NOMO-1 (cell line): ENCODE results near the gene IGLL5.
"Not testable (repeated sequence)": the region's sequence is repeated elsewhere in the genome, so short reads cannot be mapped to it uniquely, and the experiment has no call there.

Source experiments
- DNase-seq, 2 experiments: peaks; one replicate each; lab custom pipeline; 2025; ENCODE audit not compliant: unreplicated experiment in 2 of 2; lab: John Stamatoyannopoulos, UW

The IGLL5 gene

GRCh38 chr22:22912135-22912987 lies 24.7 kb downstream of the IGLL5 start:
- no peak for DNase-seq

DNA sequence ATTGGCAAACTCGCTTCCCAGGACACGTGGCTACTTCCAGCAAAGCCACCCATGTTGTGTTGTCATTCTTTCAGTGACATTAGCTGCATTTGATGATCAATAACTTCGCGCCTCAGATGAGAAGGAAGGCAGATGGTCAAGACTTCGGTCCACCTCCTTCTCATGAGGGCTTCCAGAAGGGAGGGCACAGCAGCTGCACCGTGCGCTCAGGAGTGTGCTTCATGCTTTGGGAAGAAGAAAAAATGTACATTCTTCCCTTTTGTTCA lies 25.3 kb downstream of the IGLL5 start:
- no peak for DNase-seq

- no peak for DNase-seq
Measured at GRCh38 chr22:22913989-22914388, 26.4 kb downstream of the IGLL5 start.

GRCh38 chr22:22914726-22915669 lies 27.4 kb downstream of the IGLL5 start:
- DNase-seq = no peak

DNA sequence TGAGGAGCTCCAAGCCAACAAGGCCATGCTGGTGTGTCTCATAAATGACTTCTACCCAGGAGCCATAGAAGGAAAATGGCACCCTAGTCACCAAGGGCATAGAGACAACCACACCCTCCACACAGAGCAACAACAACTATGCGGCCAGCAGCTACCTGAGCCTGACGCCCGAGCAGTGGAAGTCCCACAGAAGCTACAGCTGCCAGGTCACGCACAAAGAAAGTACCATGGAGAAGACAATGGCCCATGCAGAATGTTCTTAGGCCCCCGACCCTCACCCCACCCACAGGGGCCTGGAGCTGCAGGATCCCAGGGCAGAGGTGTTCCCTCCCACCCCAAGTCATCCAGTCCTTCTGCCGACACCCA lies 28.0 kb downstream of the IGLL5 start:
- no peak for DNase-seq

DNA sequence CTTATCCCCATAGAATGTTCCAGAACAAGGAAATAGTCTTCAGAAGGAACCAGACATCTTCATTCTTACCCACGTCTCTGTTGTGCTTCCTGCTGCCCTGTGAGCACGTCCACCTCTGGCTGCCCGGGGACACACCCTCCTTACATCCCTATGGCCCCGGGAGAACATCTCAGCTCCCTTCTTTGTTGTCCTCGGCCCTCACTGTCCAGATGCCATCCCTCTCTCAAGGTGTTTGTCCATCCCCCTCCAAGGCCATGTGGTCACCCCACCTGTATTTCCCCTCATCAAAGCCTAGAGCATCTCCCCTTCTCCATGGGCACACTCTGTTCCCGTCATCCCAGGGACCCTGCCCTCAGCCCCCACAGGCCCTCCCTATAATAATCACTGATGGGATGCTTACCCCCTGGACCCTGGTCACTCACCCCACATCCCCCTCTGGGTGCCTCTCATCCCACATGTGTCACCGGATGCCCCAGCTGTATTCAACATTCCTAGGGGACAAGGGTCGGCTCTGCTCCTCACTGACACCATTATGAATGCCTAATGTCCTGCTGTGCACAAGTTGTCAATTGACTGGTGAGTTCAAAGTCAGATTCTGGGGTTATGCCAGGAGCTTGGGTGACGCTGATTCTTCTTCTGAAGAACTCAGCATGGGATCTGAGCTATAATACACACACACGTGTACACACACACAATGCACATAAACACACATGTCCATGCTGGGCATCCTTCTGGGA lies 28.8 kb downstream of the IGLL5 start:
- DNase-seq = no peak

DNA sequence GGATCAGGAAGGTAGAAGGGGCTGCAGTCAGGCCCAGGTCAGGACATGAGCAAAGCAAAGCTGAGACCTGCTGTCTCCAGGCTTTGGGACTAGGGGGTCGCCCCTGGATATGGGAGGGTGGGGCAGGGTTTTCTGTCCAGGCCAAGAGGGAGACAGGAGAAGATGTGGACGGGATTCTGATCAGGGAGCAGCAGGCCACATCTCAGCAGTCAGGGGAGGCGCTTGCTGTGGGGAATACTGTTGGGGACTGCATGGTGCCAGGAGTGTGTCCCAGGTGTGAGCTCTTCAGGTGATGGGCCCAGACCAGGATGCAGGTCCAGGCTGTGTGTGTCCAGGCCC lies 29.3 kb downstream of the IGLL5 start:
- DNase-seq = no peak

- DNase-seq = no peak
Measured at GRCh38 chr22:22917377-22917776, 29.8 kb downstream of the IGLL5 start.

GRCh38 chr22:22918297-22918965 lies 30.8 kb downstream of the IGLL5 start:
- DNase-seq = no peak

GRCh38 chr22:22919041-22919440 lies 31.4 kb downstream of the IGLL5 start:
- no peak for DNase-seq

GRCh38 chr22:22920104-22920654 lies 32.6 kb downstream of the IGLL5 start:
- no peak for DNase-seq

DNA sequence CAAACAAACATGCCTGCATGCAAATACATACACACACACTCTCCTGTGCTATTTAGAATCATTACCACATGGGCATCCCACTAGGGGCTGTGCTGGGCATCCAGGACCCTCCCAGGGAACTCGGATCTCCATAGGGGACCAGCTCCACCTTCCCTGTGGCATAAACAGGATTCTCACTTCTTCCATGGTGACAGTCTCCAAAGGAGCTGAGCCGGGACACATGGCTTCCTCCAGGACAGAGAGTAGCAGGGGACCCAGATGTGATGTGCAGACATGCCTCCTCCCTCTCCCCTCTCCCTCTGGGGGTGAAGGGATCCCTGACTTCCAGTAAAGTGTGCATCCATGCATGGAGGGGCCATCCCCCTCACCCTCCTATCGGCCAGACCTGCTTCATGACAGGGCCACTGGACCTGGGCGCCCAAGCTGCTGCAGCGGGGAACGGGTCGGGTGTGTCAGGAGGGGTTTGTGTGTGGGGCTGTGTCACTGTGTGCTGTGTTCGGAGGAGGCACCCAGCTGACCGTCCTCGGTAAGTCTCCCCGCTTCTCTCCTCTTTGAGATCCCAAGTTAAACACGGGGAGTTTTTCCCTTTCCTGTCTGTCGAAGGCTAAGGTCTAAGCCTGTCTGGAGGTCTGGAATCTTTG lies 33.4 kb downstream of the IGLL5 start:
- no peak for DNase-seq

- DNase-seq = no peak
Measured at GRCh38 chr22:22921575-22921974, 34.0 kb downstream of the IGLL5 start.

- DNase-seq = not testable (repeated sequence)
Measured at GRCh38 chr22:22922092-22922953, 34.7 kb downstream of the IGLL5 start.

GRCh38 chr22:22922954-22923319 lies 35.3 kb downstream of the IGLL5 start:
- no peak for DNase-seq

- no peak for DNase-seq
Measured at GRCh38 chr22:22923379-22923778, 35.8 kb downstream of the IGLL5 start.

DNA sequence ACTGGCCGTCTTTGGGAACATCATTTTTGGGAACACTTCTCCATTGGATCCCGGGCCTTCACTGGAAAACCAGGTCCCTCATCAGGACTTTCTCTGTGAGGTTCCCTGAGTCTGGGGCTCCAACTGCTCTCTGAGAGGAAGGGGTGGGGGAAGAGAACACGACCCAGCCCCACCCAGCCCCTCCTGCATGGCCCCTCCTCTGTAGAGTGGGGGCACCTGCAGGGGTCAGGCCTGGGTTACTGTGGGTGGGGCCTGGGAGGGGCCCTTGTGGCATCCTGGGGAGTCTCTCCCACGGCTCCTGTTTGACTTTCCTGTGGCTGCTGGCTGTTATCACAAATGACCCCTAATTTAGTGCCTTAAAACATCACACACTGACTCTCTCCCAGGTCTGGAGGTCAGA lies 36.3 kb downstream of the IGLL5 start:
- DNase-seq = no peak

GRCh38 chr22:22924369-22925145 lies 36.9 kb downstream of the IGLL5 start:
- no peak for DNase-seq
